Motor neuron (in vitro differentiated cells): Measurements from ENCODE around the gene TFEB. TPM values are rescaled to one million over a fixed set of nuclear protein-coding genes. Genes with fewer than 3 reads are reported as not detected.

Experiments
- ATAC-seq, 8 experiments: fragments of 200-7000 bp; cut with Tn5 transposase; replicated peaks in 6 of 8; 2 replicates each; pipeline ENCODE4 v1.8.0; 2021; ENCODE audit warnings: mild to moderate bottlenecking in 8 of 8, moderate library complexity in 8 of 8
- H3K27ac ChIP-seq, 2 donors: fragments of 250-450 bp; sonication (Bioruptor Pico); 2 replicates each; pipeline ENCODE4 v1.9.0; 2021; ENCODE audit warnings: antibody characterized with exemption in 2 of 2, mild to moderate bottlenecking in 2 of 2, moderate library complexity in 1 of 2
- H3K4me1 ChIP-seq, 2 donors: fragments of 250-450 bp; sonication (Bioruptor Pico); replicated peaks in 1 of 2; 2 replicates each; pipeline ENCODE4 v1.6.1; 2021; ENCODE audit warnings: antibody characterized with exemption in 2 of 2, mild to moderate bottlenecking in 2 of 2, moderate library complexity in 1 of 2
- H3K4me3 ChIP-seq, 5 donors: fragments of 250-450 bp; sonication (Bioruptor Pico); 2 replicates each; pipeline ENCODE4 v1.9.0; 2021; ENCODE audit warnings: antibody characterized with exemption in 5 of 5, mild to moderate bottlenecking in 5 of 5, moderate library complexity in 4 of 5
- WGBS, 10 experiments: fragments of 450-650 bp; shearing (Covaris generic); methylation state at CpG; one replicate each; pipeline ENCODE4 v1.0.0; 2022; 5-methylcytosine and 5-hydroxymethylcytosine counted together
- in situ Hi-C, 9 experiments: fragments of 400-800 bp; cut with MboI; loops; one replicate each; pipeline ENCODE4 v1.15.0; 2021; ENCODE audit warnings: low sequenced_read_pairs in 9 of 9, low pct_unique_long_range_greater_than_20kb in 2 of 9; ENCODE audit not compliant: unreplicated experiment in 9 of 9
- total RNA-seq, 8 experiments: library from RNA; unstranded; fragments of 300-600 nt; gene quantifications; 2 replicates each; pipeline versions ENCODE4 v1.2.3 to v1.2.4, GENCODE V29; 2022

The TFEB gene
- total RNA-seq, 8 experiments from 2014 or later = 1.4 to 8.5 (median 5.3) TPM

DNA sequence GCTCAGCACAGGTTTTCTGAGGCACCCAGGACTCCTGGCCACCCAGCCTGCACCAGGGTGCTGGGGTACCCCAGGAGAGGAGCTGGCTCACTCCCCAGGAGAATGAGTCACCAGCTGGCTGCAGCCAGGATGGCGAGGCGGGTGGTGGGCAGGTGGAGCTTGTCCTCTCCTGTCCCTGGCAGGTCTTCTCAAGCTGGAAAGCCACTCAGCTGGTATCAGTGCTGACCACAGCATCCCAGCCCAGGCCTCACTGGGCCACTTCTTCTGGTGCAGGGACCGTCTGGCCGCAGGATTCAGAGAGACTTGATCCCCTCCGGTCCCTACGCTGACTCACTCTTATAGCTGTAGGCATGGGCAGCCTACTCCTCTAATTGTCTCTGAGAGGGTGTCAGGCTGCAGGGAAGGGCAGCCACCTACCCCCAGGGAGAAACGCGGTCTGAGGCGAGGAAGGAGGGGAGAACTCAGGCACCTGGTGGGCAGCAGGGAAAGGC lies 22.2 kb downstream of the TFEB start:
- Histone ChIP-seq H3K4me3 (no peak overlapping the region), H3K4me1 (peaks cover 0 to 5% of the 10 kb centered on the region in 2 donors), H3K27ac (no peak overlapping the region)
- in situ Hi-C loops = no loop called here
- 50 to 100% (median 94%) methylated on average over 3 to 4 of the region's 9 CpGs; no CpG with 5 or more reads in 7 of the 10 experiments for WGBS, 10 experiments
- peak; percentile 4 to 64 (median 36) for ATAC-seq

DNA sequence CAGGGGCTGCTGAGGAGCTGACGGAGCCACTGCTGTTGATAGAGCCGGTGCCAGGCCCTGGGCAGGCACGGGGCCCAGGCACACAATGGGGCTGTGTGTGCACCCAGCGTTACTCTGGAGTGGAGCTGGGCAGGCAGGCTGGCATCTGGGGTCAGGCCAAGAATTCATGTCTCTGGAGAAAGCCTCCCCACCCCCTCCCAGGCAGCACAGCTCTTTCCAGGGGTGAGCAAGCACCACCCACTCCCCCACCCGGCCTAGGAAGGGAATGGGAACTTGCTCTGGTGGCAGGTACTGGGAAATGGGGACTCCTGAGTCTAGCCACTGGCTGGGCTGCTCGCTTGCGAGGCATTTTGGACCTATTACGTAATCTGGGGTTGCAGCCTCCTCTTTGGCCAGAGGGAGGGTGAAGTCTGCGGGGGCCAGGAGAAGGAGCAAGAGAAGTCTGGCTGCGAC lies 22.7 kb downstream of the TFEB start:
- Histone ChIP-seq H3K27ac (no peak overlapping the region), H3K4me1 (peaks cover 0 to 5% of the 10 kb centered on the region in 2 donors), H3K4me3 (no peak overlapping the region)
- in situ Hi-C loops = no loop called here
- WGBS, 10 experiments = 80 to 100% methylated on average over 1 to 3 of the region's 10 CpGs; no CpG with 5 or more reads in 8 of the 10 experiments
- ATAC-seq = peak in 3 of 8 experiments; percentile 21 to 83 (median 25)

DNA sequence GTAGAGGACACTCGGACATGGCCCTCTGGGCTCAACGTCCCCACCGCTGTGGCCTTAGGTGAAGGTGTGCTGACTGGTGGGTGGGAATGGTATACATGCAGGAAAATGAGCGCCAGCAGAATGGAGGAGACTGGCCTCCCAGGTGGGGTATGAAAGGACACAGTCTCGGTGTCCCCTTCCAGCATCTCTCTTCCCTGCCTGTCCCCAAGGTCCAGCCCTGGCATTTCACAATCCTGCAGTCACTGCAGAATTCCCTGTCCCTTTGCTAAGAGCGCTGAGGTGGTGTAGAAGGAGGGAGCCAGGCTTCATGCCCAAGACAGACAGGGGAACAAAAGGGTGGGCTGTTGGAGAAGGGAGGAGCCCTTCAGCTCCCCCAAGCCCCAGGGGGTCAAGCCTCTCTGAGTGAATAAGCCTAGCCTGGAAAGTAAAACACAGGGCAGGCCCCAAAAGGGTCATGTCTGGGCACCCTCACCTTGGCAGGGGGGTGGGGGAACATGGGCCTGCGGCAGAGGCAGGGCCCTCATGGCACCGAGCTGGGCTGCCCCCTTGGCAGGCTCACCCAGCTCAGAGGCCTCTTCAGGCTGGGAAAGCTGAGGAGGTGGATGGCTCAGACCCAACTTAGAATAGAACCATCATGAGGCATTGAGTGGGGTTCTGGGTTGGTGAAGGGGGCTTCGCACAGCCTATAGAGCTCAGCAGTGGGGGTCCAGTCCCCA lies 23.9 kb downstream of the TFEB start:
- no peak for ATAC-seq
- no peak overlapping the region for H3K4me3 ChIP-seq
- H3K27ac ChIP-seq = no peak overlapping the region
- in situ Hi-C loops = no loop called here
- H3K4me1 ChIP-seq = peaks cover 0 to 1% of the 10 kb centered on the region in 2 donors
- 80 to 100% (median 100%) methylated on average over 1 to 4 of the region's 9 CpGs; no CpG with 5 or more reads in 3 of the 10 experiments for WGBS, 10 experiments

DNA sequence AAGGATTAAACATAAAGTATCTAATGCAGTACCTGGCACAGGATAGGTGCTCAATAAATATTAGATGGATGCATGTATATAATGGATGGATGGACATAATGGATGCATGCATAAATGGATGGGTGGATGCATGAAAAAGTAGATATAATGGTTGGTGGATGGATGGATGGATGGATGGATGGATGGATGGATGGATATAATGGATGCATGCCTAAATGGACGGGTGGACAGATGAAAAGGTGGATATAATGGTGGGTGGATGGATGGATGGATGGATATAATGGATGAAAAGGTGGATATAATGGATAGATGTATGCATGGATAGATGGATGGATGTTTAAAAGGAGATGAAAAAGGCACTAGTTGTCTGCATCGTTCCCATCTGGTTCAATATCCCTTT lies 26.0 kb downstream of the TFEB start:
- ATAC-seq = no peak
- 13 to 80% (median 49%) methylated on average over 1 to 2 of the region's 2 CpGs; no CpG with 5 or more reads in 3 of the 10 experiments for WGBS, 10 experiments
- H3K4me3 ChIP-seq = no peak overlapping the region
- H3K27ac ChIP-seq = no peak overlapping the region
- in situ Hi-C loops = no loop called here
- H3K4me1 ChIP-seq = no peaks in the 10 kb centered on the region

DNA sequence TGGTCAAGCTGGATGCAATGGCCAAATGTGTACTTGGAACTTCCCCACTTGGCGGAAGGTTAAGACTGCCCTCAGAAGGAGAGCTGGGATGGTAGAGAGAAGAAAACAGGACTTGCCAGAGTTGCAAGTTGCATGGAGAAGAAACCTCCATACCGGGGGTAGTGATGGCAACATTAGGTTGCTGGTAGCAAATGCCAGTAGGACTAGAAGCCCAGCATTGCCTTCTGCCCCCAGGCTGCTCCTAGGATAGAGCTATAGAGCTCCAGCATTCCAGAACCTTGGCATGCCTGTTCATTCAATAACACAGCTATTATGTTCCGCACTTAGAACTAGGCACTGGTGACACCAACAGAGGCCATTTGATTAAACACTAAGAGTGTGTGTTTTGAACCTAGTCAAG lies 26.6 kb downstream of the TFEB start:
- no peak overlapping the region for H3K27ac ChIP-seq
- H3K4me3 ChIP-seq = no peak overlapping the region
- no peaks in the 10 kb centered on the region for H3K4me1 ChIP-seq
- no peak for ATAC-seq
- WGBS, 10 experiments = 56 to 100% (median 83%) methylated on average over 1 to 3 of the region's 3 CpGs; no CpG with 5 or more reads in 3 of the 10 experiments
- in situ Hi-C loops = no loop called here

DNA sequence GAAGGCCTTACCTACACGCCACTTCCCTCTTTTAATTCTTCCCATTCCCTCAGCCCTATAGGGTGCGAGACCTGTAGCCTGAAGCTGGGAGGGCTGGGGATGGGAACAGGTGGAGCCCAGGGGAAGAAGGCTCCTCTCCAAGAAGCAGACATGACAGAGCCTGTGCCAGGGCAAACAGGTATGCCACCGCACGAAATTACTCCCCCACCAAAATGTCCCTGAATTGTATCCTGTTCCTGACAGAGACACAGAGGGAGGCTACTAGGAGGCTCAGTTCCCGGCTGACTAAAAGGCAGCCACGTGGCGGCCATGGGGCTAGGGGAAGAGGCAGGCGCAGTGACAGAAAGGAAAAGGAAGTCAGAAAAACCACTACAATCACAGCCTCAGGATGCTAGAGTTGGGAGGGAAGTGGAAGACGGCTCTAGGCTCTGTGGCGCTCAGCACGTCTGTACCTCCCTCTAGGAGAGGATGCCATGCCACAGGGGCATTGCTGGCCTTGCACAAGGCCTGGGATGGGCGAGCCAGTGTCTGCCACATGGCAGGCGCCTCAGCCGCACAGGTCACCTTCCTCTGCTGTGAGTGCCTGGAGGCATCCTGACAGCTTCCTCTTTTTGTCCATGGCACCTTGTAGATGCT lies 27.7 kb downstream of the TFEB start:
- Histone ChIP-seq H3K4me3 (no peak overlapping the region), H3K27ac (no peak overlapping the region), H3K4me1 (no peaks in the 10 kb centered on the region)
- ATAC-seq = no peak
- WGBS, 10 experiments = 67 to 100% (median 80%) methylated on average over 1 to 5 of the region's 14 CpGs; no CpG with 5 or more reads in 3 of the 10 experiments
- in situ Hi-C loops = no loop called here

DNA sequence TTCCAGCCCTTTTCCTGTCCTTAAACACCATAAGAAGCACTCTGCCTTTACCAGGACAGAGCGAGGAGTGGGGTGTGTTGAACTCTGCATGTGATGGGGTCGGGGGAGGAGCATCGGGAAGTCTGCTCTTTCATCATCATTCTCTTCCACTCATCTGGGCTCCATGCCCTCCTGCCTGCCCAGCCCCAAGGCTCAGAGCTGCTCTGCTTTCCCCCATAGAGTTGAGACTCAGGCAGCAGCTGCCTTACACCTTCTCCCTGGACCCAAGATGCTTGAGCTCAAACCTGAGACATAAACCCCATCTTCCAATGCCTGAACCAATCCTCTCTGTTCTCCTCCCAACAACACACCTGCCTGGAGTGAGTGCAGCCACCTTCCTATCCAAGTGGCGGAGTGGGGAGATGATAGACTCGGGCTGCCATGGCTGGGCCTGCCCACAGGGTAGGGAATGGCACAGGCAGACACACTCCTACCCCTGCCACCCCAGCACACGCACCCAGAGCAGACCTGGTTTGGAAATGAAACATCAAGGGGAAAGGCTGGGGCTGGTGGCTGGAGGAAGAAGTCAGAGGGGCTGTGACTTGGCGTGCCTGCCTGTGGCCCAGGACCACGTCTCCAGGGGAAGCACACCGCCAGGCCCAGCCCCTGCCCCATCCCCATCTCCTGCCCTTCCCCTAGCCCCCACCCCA lies 28.4 kb downstream of the TFEB start:
- WGBS, 10 experiments = 60 to 100% (median 83%) methylated on average over 1 of the region's 9 CpGs; no CpG with 5 or more reads in 5 of the 10 experiments
- Histone ChIP-seq H3K27ac (no peak overlapping the region), H3K4me3 (no peak overlapping the region), H3K4me1 (no peaks in the 10 kb centered on the region)
- in situ Hi-C loops = no loop called here
- peak; percentile 13 to 55 (median 37) for ATAC-seq

DNA sequence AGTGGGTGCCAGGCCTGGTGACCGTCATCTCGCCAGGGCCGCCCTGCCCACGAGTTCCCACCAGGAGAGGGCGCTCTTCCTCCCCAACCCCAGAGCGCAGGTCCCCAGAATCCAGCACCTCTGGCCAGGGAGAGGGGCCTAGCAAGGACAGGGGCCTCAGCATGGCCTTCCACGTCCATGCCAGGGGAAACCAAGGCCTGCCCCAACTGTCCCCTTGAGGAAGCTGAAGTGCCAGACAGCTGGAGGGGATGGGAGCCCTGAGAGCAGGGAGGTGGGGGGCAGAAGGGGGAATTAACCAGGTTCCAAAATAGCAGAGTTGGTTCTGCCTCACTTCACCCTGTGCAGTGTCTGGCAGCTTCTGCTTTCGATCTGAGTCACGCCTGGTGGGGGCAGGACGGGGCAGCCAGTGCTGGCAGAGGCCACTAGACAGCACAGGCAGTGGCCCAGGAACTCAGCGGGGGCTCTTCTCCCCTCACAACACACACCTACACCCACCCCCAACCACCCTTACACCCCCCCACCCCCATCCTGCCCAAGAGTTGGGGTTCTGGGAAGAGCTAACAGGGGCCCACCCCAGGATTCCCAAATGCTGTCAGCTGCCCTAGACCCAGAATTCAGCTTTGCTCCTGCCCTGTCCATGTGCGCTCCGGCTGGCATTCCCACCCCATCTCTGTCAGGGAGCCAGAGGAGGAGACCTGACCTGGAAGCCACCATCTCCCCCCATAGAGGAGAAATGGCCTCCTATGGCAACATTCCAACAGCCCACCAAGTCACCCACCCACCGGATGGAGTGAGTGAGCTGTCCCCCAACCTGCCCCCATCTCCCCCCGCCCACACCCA lies 29.2 kb downstream of the TFEB start:
- ATAC-seq = peak; percentile 23 to 85 (median 50)
- no peaks in the 10 kb centered on the region for H3K4me1 ChIP-seq
- no peak overlapping the region for H3K27ac ChIP-seq
- in situ Hi-C loops = no loop called here
- H3K4me3 ChIP-seq = no peak overlapping the region
- 40 to 100% methylated on average over 1 to 3 of the region's 15 CpGs; no CpG with 5 or more reads in 8 of the 10 experiments for WGBS, 10 experiments

DNA sequence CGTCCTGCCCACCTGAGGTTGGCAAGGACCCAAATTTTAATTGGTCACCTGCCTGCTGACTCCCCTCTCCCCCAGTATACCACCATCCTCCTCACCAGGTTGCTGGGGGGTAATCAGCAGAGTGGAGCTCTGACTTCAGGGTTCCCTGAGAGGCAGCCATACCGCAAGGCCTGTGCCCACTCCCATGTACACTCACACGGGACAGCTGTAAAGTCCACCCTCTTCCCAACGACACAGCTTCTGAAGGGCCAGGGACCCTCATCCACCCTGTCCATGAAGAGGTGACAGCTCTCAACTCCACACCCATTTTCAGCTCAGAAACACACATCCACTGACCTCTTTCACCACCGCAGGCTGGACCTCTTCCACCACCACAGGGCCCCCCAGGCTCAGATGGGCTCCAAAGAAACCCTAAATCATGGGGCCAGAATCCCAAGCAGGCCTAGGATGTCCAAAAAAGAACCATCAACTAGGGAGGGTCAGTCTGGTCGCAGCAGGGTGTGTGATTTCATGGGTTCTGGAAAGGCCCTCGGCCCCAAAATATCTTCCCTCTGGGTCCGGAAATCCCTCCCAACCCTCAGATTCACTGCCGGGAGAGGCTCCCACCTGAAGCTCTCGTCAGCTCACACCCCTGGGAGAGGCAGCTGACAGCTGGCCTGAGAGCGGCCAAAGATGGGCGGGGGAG lies 30.0 kb downstream of the TFEB start:
- Histone ChIP-seq H3K4me1 (no peaks in the 10 kb centered on the region), H3K4me3 (no peak overlapping the region), H3K27ac (no peak overlapping the region)
- ATAC-seq = no peak
- in situ Hi-C loops = no loop called here
- WGBS, 10 experiments = 69 to 96% (median 80%) methylated on average over 1 to 4 of the region's 12 CpGs; no CpG with 5 or more reads in 5 of the 10 experiments

DNA sequence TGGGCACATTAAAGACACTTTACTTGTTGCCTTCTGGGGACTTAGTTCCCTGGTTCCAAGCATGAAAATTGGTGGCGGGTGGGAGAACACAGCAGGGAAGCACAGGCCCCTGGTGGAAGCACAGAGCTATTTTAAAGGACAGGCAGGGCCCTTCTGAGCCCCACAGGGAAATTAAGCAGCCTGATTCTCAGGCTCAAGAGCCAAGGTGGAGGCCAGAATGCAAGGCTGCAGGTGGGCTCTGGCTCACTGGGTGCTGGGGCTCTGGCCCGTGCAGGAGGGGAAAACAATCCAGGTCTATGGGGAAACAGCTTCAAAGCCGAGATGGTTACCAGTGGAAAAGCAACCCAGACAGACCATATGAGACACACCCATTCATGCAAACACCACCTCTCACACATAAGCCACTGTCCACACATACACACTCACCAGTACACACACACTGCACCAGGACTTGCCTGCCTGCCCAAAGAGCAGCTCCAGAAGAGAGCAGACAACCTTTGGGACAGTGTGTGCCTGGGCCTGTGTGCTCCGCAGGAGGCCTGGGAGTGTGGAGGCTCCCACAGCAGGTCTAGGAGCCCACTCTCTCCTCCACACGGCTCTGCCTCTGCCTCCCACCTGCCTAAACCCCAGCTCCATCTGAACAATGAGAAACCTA lies 30.6 kb downstream of the TFEB start:
- WGBS, 10 experiments = 80 to 98% (median 86%) methylated on average over 1 to 5 of the region's 5 CpGs; no CpG with 5 or more reads in 5 of the 10 experiments
- no peak overlapping the region for H3K27ac ChIP-seq
- in situ Hi-C loops = no loop called here
- no peaks in the 10 kb centered on the region for H3K4me1 ChIP-seq
- no peak overlapping the region for H3K4me3 ChIP-seq
- peak in 3 of 8 experiments; percentile 39 to 58 (median 48) for ATAC-seq

DNA sequence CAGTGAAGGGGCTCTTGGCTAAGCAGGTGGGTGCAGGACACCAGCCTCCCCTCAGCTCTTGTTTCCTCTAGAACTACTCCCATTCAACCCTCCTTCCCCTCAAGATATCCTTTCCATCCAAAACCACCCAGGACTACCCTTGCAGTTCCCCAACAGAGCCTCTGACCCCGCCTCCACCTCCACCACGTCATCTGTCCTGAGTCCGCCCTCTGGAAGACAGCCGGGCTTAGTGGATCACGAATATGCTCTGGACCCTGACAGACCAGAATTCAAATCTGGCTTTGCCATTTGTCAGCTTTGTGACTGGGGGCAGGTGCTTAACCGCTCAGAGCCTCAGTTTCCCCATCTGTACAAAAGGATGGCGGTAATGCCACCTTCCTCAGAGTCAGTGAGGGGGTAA lies 31.4 kb downstream of the TFEB start:
- 67 to 100% (median 88%) methylated on average over 1 to 6 of the region's 7 CpGs; no CpG with 5 or more reads in 6 of the 10 experiments for WGBS, 10 experiments
- ATAC-seq = no peak
- Histone ChIP-seq H3K27ac (no peak overlapping the region), H3K4me1 (no peaks in the 10 kb centered on the region), H3K4me3 (no peak overlapping the region)
- in situ Hi-C loops = no loop called here
